WI38 (cell line): ENCODE results near the gene STRA8.

Source experiments
- H3K4me3 ChIP-seq: 2 replicates; pipeline ENCODE4 v1.5.1; 2011; ENCODE audit warnings: low read depth, mild to moderate bottlenecking, control low read depth, low read length
- TF ChIP-seq, protein P1 (sequence below): IDR thresholded peaks from 2 replicates; pipeline ENCODE4 v1.5.1; 2012; ENCODE audit warnings: low read depth, mild to moderate bottlenecking, control low read depth, low read length

STRA8 gene

DNA sequence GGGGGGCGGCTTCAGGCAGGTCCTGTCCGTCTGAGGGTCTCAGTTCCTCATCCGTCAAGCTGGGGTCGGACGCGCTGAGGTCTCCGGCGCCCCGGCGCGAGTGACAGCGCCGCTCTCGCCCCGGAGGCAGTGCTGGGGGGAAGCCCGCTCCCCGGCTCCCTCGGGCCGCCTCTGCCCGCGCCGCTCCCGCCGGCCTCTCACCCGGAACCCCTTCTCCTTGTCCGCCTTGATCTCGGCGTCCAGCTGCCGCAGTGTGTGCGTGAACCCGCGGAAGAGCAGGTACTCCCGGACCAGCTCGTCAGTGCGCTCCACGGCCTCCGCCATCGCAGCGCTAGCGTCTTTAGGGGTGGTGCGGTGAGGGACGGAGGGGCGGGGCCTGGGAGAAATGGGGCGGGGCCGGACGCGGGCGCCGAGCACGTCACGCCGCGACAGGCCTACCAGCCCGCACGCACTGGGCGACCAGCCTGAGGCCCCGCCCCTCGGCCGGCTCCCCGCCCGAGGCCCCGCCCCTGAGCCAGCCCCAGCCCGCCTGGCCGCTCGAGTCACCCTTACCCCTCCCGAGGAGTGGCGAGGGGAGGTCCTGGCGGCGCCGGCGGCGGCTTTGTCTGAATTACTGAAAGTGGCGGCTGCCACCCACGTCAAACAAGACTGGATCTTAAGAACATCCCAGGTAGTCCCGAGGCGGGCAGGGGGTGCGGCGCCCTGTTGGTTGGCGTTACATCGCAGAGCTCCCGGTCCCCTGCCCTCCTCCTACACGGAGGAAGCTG, 22.3 kb upstream of the STRA8 start, which contains the start of gene WDR91:
Gene WDR91, minus strand, starts transcription at position 348 of the 767 bp plus-strand sequence. Its CDS starts 24 bp downstream, at position 324.
- H3K4me3 ChIP-seq: peak within 1 kb of the TSS; percentile 85
- TF ChIP-seq, protein P1, sequence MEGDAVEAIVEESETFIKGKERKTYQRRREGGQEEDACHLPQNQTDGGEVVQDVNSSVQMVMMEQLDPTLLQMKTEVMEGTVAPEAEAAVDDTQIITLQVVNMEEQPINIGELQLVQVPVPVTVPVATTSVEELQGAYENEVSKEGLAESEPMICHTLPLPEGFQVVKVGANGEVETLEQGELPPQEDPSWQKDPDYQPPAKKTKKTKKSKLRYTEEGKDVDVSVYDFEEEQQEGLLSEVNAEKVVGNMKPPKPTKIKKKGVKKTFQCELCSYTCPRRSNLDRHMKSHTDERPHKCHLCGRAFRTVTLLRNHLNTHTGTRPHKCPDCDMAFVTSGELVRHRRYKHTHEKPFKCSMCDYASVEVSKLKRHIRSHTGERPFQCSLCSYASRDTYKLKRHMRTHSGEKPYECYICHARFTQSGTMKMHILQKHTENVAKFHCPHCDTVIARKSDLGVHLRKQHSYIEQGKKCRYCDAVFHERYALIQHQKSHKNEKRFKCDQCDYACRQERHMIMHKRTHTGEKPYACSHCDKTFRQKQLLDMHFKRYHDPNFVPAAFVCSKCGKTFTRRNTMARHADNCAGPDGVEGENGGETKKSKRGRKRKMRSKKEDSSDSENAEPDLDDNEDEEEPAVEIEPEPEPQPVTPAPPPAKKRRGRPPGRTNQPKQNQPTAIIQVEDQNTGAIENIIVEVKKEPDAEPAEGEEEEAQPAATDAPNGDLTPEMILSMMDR: no peak

DNA sequence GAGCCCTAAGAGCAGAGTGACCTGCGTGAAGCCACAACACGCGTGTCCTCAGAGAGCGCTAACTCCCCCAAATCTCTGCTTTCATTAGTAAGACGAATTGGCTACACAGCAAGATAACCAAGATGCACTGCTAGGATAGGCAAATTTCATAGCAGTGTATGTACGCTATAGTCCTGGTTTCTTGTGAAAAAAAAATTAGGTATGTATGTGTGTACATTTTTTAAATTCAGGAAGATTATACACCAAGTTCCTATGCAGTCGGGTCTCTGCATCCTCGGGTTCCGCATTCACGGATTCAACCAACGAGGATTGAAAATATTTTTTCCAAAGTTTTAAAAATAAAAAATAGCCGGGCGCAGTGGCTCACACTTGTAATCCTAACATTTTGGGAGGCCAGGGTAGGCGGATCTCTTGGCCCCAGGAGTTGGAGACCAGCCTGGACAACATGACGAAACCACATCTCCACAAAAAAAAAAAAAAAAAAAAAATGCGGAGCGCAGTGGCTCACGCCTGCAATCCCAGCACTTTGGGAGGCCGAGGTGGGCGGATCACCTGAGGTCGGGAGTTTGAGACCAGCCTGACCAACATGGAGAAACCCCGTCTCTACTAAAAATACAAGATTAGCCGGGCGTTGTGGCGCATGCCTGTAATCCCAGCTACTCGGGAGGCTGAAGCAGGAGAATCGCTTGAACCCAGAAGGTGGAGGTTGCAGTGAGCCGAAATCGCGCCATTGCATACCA, 21.5 kb upstream of the STRA8 start:
- H3K4me3 ChIP-seq: peak overlapping the region; percentile 80

DNA sequence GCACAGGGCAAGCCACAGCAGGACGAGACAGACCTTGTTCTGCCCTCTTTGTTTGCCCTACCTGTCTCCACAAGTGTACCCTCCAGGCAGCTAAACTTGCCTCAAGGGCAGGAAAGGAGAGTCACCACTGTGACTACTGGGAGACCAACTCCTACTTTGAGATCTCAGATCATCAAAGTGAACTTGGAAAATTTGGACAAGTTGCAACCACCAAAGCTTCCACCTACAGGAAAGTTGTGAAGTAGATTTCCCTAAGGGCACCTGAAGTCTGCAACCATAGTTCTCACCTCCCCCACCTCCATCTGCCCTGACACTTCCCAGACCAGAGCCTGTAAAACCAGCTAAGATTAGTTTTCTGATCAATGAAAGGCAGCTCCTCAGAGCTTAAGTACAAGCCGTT, 19.8 kb upstream of the STRA8 start:
- no peak overlapping the region for H3K4me3 ChIP-seq
- TF ChIP-seq, protein P1: no peak

DNA sequence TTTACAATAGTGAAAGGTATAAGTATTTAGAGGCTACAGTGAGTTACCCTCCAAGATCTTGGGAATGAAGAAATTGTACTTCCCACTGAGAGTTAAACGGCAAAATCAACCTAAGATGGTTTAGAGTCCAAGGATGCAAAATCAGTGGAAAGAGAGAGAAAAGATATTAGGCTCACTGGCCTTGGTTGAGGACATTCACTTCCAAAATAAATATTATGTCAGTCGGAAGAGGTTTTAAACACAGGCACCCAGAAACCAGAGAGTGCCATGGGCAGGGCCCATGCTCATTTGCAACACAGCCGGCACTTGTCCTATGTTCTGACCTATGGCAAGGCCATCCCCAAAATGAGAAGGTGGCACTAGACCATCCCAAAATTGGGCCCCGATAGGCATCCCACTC, 18.5 kb upstream of the STRA8 start:
- TF ChIP-seq, protein P1: no peak
- H3K4me3 ChIP-seq: no peak overlapping the region

DNA sequence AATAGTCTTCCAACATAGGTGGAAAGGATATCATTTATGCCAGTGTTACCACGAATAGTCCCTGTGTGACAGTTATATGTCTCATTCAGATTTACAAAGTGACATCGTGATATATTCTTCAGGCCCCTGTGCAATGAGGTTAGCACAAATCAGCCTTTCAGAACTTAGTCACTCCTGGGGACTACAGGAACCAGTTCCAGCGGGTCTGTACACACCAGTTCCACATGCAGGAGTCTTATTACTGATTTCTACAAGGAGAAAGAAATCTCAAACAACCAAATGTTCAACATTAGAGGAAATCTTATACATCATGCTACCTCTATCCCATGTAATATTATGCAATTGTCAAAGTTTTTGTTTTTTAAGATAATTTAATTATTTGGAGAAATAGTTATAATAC, 17.9 kb upstream of the STRA8 start:
- TF ChIP-seq, protein P1: no peak
- no peak overlapping the region for H3K4me3 ChIP-seq

DNA sequence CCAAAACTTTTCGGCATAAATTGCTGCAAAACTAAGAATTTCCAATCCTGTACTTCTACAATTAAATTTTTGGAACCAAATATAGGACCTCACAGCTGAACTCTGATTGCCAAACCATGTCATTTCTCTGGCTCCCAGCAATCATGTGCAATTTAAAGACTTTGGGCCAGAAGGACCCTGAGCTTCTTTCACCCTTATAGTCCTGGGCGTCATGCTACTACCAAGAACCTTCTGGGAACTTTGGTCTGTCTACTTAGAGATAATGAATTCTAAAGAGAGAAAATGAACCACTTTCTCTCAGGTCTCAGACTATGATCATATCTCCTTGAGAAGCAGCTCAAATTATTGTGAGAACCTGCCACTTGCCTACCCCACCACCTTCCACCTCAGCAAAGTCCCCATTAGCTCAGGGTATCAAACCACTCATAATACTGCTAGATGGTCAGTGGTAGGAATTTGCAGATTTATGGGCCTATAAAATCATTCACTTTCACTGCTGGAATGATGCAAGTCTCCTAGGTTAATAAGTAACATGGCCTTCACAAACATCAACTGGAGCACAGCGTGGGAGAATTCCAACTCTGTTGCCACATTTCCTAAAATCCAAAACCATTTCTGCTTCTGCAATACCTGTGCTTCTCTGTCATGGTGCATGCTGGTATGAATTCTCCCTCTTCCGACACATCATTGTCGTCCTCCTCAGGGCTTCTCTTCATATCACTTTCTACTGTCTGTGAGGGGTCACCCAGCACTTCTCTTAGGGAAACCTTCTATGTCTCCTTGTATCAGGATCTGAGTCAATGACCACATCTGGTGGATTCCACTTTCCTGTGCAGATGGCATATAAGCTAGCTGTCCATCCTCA, 15.8 kb upstream of the STRA8 start:
- H3K4me3 ChIP-seq: no peak overlapping the region
- TF ChIP-seq, protein P1: no peak

DNA sequence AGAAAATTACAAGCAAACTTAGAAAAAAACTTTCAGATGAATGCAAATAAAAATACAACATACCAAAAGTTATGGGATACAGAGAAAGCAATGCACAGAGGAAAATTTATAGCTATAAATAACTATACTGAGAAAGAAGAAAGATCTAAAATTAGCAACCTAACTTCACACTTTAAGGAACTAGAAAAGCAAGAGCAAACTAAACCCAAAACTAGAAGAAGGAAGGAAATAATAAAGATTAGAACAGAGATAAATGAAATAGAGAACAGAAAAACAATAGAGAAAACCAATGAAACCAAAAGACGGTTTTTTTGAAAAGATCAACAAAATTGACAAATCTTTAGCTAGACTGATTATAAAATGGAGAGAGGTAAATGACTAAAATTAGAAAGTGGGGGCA, 9.6 kb upstream of the STRA8 start:
- TF ChIP-seq, protein P1: no peak

More for the DNA sequence above, 9.6 kb upstream of the STRA8 start:
- no peak overlapping the region for H3K4me3 ChIP-seq
